Measurements from ENCODE around the gene SDHAF1. TPM values are rescaled to one million over a fixed set of nuclear protein-coding genes. Genes with fewer than 3 reads are reported as not detected.

Gene SDHAF1
- total and polyA plus RNA-seq, 2 donors (not counting 1 experiment from before 2014, with no cell fraction given) = 22.0 to 24.6 TPM

DNA sequence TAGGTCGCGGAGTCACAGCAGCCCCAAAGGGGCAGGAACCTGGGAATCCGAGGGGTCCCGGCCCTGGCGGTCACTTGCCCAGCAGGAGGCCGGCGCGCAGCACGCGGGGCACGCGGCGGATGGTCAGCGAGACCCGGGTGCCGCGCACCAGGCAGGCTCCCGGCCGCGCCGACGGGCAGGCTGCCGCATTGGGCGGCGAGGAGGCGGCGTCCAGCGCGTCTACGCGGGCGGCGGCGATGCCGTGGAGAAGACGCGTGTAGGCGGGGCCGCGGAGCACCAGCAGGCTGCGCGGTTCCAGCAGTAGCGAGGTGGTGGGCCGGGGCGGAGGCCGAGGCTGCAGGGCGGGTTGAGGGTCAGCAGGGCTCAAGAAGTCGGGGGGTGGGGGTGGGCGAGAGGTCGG, 14.2 kb downstream of the SDHAF1 start:
- peak overlapping the region; percentile 50 for H3K9ac ChIP-seq (ENCODE audit: low read length)
- DNase-seq (peak; percentile 45), ATAC-seq (ENCODE audit: low read depth) (no peak)
- peak overlapping the region; percentile 83 for H3K4me2 ChIP-seq (replicated peaks; ENCODE audit: low read depth, low read length, poor library complexity, severe bottlenecking)
- no peak overlapping the region for H3K27ac Mint-ChIP-seq
- intact Hi-C loops (cut with micrococcal nuclease) = no loop called here
- H2AFZ ChIP-seq (ENCODE audit: insufficient read depth, low read depth, low read length, poor library complexity, severe bottlenecking) = peak overlapping the region; percentile 59
- ChIA-PET POLR2A (no interaction called here), CTCF (no interaction called here)
- H3K27me3 ChIP-seq (replicated peaks in 1 of 4; ENCODE audit: control extremely low read depth in 1 of 4, control insufficient read depth in 3 of 4, insufficient read depth in 4 of 4, low read length in 3 of 4) = peaks cover 0 to 12% (median 1%) of the 10 kb centered on the region in 4 experiments
- H3K4me1 ChIP-seq (ENCODE audit: control insufficient read depth in 2 of 2, insufficient read depth in 2 of 2, low read length in 2 of 2) = peaks cover 15 to 20% of the 10 kb centered on the region in 2 donors
- H3K79me2 ChIP-seq (ENCODE audit: control insufficient read depth, insufficient read depth, low read length) = peaks cover 11% of the 10 kb centered on the region
- 3% methylated on average over 50 of the region's 50 CpGs for WGBS (ENCODE audit: insufficient coverage)
- no peaks in the 10 kb centered on the region for H3K36me3 ChIP-seq (replicated peaks in 1 of 2; ENCODE audit: control extremely low read depth in 1 of 2, control insufficient read depth in 1 of 2, extremely low read depth in 1 of 2, insufficient read depth in 2 of 2, low read length in 1 of 2)
- peaks cover 22% of the 10 kb centered on the region for H3K4me1 Mint-ChIP-seq
- H3K4me3 ChIP-seq (ENCODE audit: control extremely low read depth in 1 of 5, extremely low read depth in 1 of 5, insufficient read depth in 1 of 5, low read depth in 2 of 5, low read length in 4 of 5) = peak overlapping the region in 3 of 5 experiments; percentile 29 to 36 (median 35)
- TF ChIP-seq EZH2 (IDR thresholded peaks at IDR 0.05; ENCODE audit: borderline replicate concordance, insufficient read depth, low read depth, low read length, poor library complexity, severe bottlenecking) (no peak), CTCF (IDR thresholded peaks at IDR 0.05) (no peak)
- no peaks in the 10 kb centered on the region for H3K9me3 ChIP-seq (ENCODE audit: control extremely low read depth in 1 of 3, control insufficient read depth in 2 of 3, insufficient read depth in 1 of 3, low read length in 2 of 3)
- no peaks in the 10 kb centered on the region for H4K20me1 ChIP-seq (ENCODE audit: control insufficient read depth, insufficient read depth, low read length, poor library complexity, severe bottlenecking)
- H3K27ac ChIP-seq (ENCODE audit: low read length in 2 of 2) = no peak overlapping the region
- no peaks in the 10 kb centered on the region for H3K27me3 Mint-ChIP-seq
- H3K9me3 Mint-ChIP-seq (ENCODE audit: insufficient read depth) = no peaks in the 10 kb centered on the region
- peak overlapping the region; percentile 61 for H3K4me3 Mint-ChIP-seq

DNA sequence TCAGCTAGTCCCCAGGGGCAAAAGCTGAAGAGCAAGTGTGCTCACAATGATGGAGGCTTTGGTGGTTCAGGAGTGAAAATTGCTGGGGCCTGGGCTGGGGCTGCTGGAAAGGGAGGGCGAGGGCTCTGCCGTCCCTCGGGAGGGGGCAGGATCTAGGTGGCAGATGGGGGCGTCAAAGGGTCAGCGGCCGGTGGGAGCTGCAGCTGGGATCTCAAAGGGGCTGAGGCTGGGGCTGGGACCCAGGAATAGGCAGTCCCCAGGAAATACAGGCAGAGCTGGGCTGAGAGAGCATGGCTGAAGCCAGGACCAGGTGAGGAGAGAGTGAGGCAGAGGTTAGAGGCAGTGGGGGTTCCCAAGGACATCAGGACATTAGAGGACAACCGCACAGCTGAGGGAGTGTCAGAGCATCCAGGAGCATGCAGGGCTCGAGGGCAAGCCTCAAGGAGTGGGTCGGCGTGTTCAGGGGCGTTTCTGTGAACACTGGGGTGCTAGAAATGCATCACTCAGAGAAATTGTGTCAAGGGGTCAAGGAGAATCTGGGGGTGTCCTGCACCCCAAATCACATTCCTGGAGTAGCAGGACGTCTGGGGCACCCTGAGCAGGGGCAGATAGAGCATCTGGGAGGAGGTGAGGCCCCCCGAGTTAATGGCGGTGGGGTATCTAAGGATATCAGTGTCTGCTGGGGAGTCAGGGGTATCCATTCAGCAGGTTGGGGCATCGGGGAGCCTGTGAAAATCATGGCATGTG, 14.8 kb downstream of the SDHAF1 start:
- H3K4me1 Mint-ChIP-seq = peaks cover 27% of the 10 kb centered on the region
- H3K9me3 ChIP-seq (ENCODE audit: control extremely low read depth in 1 of 3, control insufficient read depth in 2 of 3, insufficient read depth in 1 of 3, low read length in 2 of 3) = no peaks in the 10 kb centered on the region
- no peaks in the 10 kb centered on the region for H3K9me3 Mint-ChIP-seq (ENCODE audit: insufficient read depth)
- H2AFZ ChIP-seq (ENCODE audit: insufficient read depth, low read depth, low read length, poor library complexity, severe bottlenecking) = peak overlapping the region; percentile 59
- H3K27me3 Mint-ChIP-seq = no peaks in the 10 kb centered on the region
- H3K79me2 ChIP-seq (ENCODE audit: control insufficient read depth, insufficient read depth, low read length) = peaks cover 9% of the 10 kb centered on the region
- no peak overlapping the region for H3K27ac ChIP-seq (ENCODE audit: low read length in 2 of 2)
- no peak overlapping the region for H3K27ac Mint-ChIP-seq
- H3K9ac ChIP-seq (ENCODE audit: low read length) = peak overlapping the region; percentile 50
- TF ChIP-seq CTCF (IDR thresholded peaks at IDR 0.05) (no peak), EZH2 (IDR thresholded peaks at IDR 0.05; ENCODE audit: borderline replicate concordance, insufficient read depth, low read depth, low read length, poor library complexity, severe bottlenecking) (no peak)
- H4K20me1 ChIP-seq (ENCODE audit: control insufficient read depth, insufficient read depth, low read length, poor library complexity, severe bottlenecking) = no peaks in the 10 kb centered on the region
- peaks cover 18 to 25% of the 10 kb centered on the region in 2 donors for H3K4me1 ChIP-seq (ENCODE audit: control insufficient read depth in 2 of 2, insufficient read depth in 2 of 2, low read length in 2 of 2)
- ATAC-seq (ENCODE audit: low read depth) (no peak), DNase-seq (no peak)
- WGBS (ENCODE audit: insufficient coverage) = 69% methylated on average over 14 of the region's 15 CpGs
- peak overlapping the region in 3 of 5 experiments; percentile 29 to 36 (median 35) for H3K4me3 ChIP-seq (ENCODE audit: control extremely low read depth in 1 of 5, extremely low read depth in 1 of 5, insufficient read depth in 1 of 5, low read depth in 2 of 5, low read length in 4 of 5)
- peak overlapping the region; percentile 83 for H3K4me2 ChIP-seq (replicated peaks; ENCODE audit: low read depth, low read length, poor library complexity, severe bottlenecking)
- peaks cover 0 to 12% (median 1%) of the 10 kb centered on the region in 4 experiments for H3K27me3 ChIP-seq (replicated peaks in 1 of 4; ENCODE audit: control extremely low read depth in 1 of 4, control insufficient read depth in 3 of 4, insufficient read depth in 4 of 4, low read length in 3 of 4)
- no peaks in the 10 kb centered on the region for H3K36me3 ChIP-seq (replicated peaks in 1 of 2; ENCODE audit: control extremely low read depth in 1 of 2, control insufficient read depth in 1 of 2, extremely low read depth in 1 of 2, insufficient read depth in 2 of 2, low read length in 1 of 2)
- POLR2A ChIA-PET = no interaction called here
- peak overlapping the region; percentile 61 for H3K4me3 Mint-ChIP-seq
- intact Hi-C loops (cut with micrococcal nuclease) = no loop called here
- CTCF ChIA-PET = no interaction called here
